ENCODE results near the gene PRSS35.
"Not testable (repeated sequence)": the region's sequence is repeated elsewhere in the genome, so short reads cannot be mapped to it uniquely, and the experiment has no call there.

The PRSS35 gene

GRCh38 chr6:83511901-83512681 is at the start of gene PRSS35:
Gene PRSS35 (plus strand): TSS chr6:83512534. CDS start chr6:83523442, 10,908 bp downstream.
- DNase-seq: no peak

- DNase-seq: no peak
These were observed 48.4 kb upstream of the PRSS35 start for GRCh38 chr6:83463886-83464285.

GRCh38 chr6:83464381-83465140 is 47.8 kb upstream of the PRSS35 start:
- no peak for DNase-seq

- no peak for DNase-seq
These were observed 46.0 kb upstream of the PRSS35 start for GRCh38 chr6:83466328-83466727.

GRCh38 chr6:83467620-83468036 is 44.7 kb upstream of the PRSS35 start:
- no peak for DNase-seq

GRCh38 chr6:83470001-83470400 is 42.3 kb upstream of the PRSS35 start:
- no peak for DNase-seq

GRCh38 chr6:83470587-83470986 is 41.7 kb upstream of the PRSS35 start:
- DNase-seq: no peak

- DNase-seq: no peak
These were observed 39.6 kb upstream of the PRSS35 start for GRCh38 chr6:83472767-83473166.

GRCh38 chr6:83474309-83474708 is 38.0 kb upstream of the PRSS35 start:
- DNase-seq: no peak

- DNase-seq: no peak
These were observed 35.4 kb upstream of the PRSS35 start for GRCh38 chr6:83476971-83477370.

GRCh38 chr6:83479389-83479788 is 32.9 kb upstream of the PRSS35 start:
- DNase-seq: no peak

GRCh38 chr6:83480470-83480869 is 31.9 kb upstream of the PRSS35 start:
- no peak for DNase-seq

- DNase-seq: not testable (repeated sequence)
These were observed 30.4 kb upstream of the PRSS35 start for GRCh38 chr6:83481938-83482337.

- DNase-seq: no peak
These were observed 23.9 kb upstream of the PRSS35 start for GRCh38 chr6:83488448-83488847.

- DNase-seq: no peak
These were observed 23.5 kb upstream of the PRSS35 start for GRCh38 chr6:83488861-83489260.

- no peak for DNase-seq
These were observed 22.0 kb upstream of the PRSS35 start for GRCh38 chr6:83490217-83490807.

- no peak for DNase-seq
These were observed 7.0 kb upstream of the PRSS35 start for GRCh38 chr6:83505356-83505755.

- no peak for DNase-seq
These were observed 2.9 kb upstream of the PRSS35 start for GRCh38 chr6:83509441-83509840.

- DNase-seq: no peak
These were observed 1.5 kb upstream of the PRSS35 start for GRCh38 chr6:83510791-83511190.

GRCh38 chr6:83511266-83511665 is 1.1 kb upstream of the PRSS35 start:
- no peak for DNase-seq

GRCh38 chr6:83514466-83514865 is 2.1 kb downstream of the PRSS35 start:
- DNase-seq: no peak

- no peak for DNase-seq
These were observed 2.6 kb downstream of the PRSS35 start for GRCh38 chr6:83514866-83515466.

GRCh38 chr6:83517500-83517899 is 5.2 kb downstream of the PRSS35 start:
- no peak for DNase-seq
